ENCODE data around the gene TAOK1.

GRCh38 chr17:29386760-29387159, 3.4 kb upstream of the TAOK1 start:
- no peak for TF ChIP-seq HDAC6 (IDR thresholded peaks at IDR 0.05; ENCODE audit: unreplicated experiment)
- no peak for TF ChIP-seq ZNF384 (IDR thresholded peaks at IDR 0.05; ENCODE audit: borderline replicate concordance, low read depth, low read length)
- TF ChIP-seq EP300 (IDR thresholded peaks at IDR 0.05; ENCODE audit: borderline replicate concordance in 1 of 2, control insufficient read depth in 1 of 2, low read depth in 2 of 2, low read length in 2 of 2): no peak
- no peak for TF ChIP-seq CTCF (IDR thresholded peaks at IDR 0.05 in 2 of 3, conservative IDR thresholded peaks at IDR 0.05 in 1 of 3; ENCODE audit: control insufficient read depth in 2 of 3, extremely low read depth in 1 of 3, insufficient read depth in 1 of 3, low read depth in 3 of 3, low read length in 3 of 3)
- no peak for TF ChIP-seq KAT2A (conservative IDR thresholded peaks at IDR 0.05; ENCODE audit: control insufficient read depth, low read depth, low read length)
- TF ChIP-seq POLR2A (IDR thresholded peaks at IDR 0.05; ENCODE audit: low read depth, low read length): no peak
- no peak for TF ChIP-seq SMC3 (IDR thresholded peaks at IDR 0.05; ENCODE audit: borderline replicate concordance, low read length)
- no peak for TF ChIP-seq EGR1 (IDR thresholded peaks at IDR 0.05; ENCODE audit: borderline replicate concordance in 1 of 2, low read depth in 2 of 2, low read length in 2 of 2)
- TF ChIP-seq ZZZ3 (IDR thresholded peaks at IDR 0.05; ENCODE audit: control insufficient read depth, insufficient read length, low read depth): no peak
- no peak for TF ChIP-seq HCFC1 (IDR thresholded peaks at IDR 0.05; ENCODE audit: low read length)
- TF ChIP-seq PKNOX1 (IDR thresholded peaks at IDR 0.05): no peak
- TF ChIP-seq BCLAF1 (IDR thresholded peaks at IDR 0.05): no peak
- no peak for TF ChIP-seq ZBTB33 (IDR thresholded peaks at IDR 0.05)

Data from GM12878 (cell line).